Stimulated activated CD4-positive, alpha-beta T cell treated with anti-CD3 and anti-CD28 coated beads, Interleukin-4, amount 100 ng/mL, for 48 hours (primary cell): ENCODE data around the gene GPC3.
"Not testable (repeated sequence)": the region's sequence is repeated elsewhere in the genome, so short reads cannot be mapped to it uniquely, and the experiment has no call there.

ENCODE experiments used
- DNase-seq, 2 donors: peaks; one replicate each; pipeline ENCODE4 v3.0.0-alpha.2; 2020; ENCODE audit warnings: low read depth in 2 of 2

Gene GPC3

GRCh38 chrX:133646719-133647116, 338.7 kb downstream of the GPC3 start:
- DNase-seq: no peak

- DNase-seq: no peak
Measured at GRCh38 chrX:133645977-133646718, 339.2 kb downstream of the GPC3 start.

GRCh38 chrX:133645256-133645655, 340.1 kb downstream of the GPC3 start:
- DNase-seq: no peak

GRCh38 chrX:133640161-133641015, 345.0 kb downstream of the GPC3 start:
- no peak for DNase-seq

GRCh38 chrX:133639726-133640125, 345.7 kb downstream of the GPC3 start:
- no peak for DNase-seq

- no peak for DNase-seq
Measured at GRCh38 chrX:133638285-133638684, 347.1 kb downstream of the GPC3 start.

GRCh38 chrX:133637765-133638164, 347.6 kb downstream of the GPC3 start:
- no peak for DNase-seq

- no peak for DNase-seq
Measured at GRCh38 chrX:133636009-133636408, 349.4 kb downstream of the GPC3 start.

GRCh38 chrX:133634416-133634815, 351.0 kb downstream of the GPC3 start:
- no peak for DNase-seq

GRCh38 chrX:133633950-133634349, 351.4 kb downstream of the GPC3 start:
- DNase-seq: no peak

- no peak for DNase-seq
Measured at GRCh38 chrX:133633162-133633561, 352.2 kb downstream of the GPC3 start.

GRCh38 chrX:133630362-133630761, 355.0 kb downstream of the GPC3 start:
- no peak for DNase-seq

GRCh38 chrX:133627673-133628072, 357.7 kb downstream of the GPC3 start:
- no peak for DNase-seq

- DNase-seq: not testable (repeated sequence)
Measured at GRCh38 chrX:133621384-133621783, 364.0 kb downstream of the GPC3 start.

- DNase-seq: no peak
Measured at GRCh38 chrX:133611676-133612075, 373.7 kb downstream of the GPC3 start.

GRCh38 chrX:133610056-133610455, 375.3 kb downstream of the GPC3 start:
- no peak for DNase-seq

GRCh38 chrX:133609166-133609565, 376.2 kb downstream of the GPC3 start:
- no peak for DNase-seq

GRCh38 chrX:133608406-133608805, 377.0 kb downstream of the GPC3 start:
- no peak for DNase-seq

GRCh38 chrX:133607419-133608348, 377.7 kb downstream of the GPC3 start:
- no peak for DNase-seq

- no peak for DNase-seq
Measured at GRCh38 chrX:133606990-133607389, 378.4 kb downstream of the GPC3 start.

GRCh38 chrX:133604801-133605200, 380.6 kb downstream of the GPC3 start:
- DNase-seq: no peak

GRCh38 chrX:133602881-133603280, 382.5 kb downstream of the GPC3 start:
- no peak for DNase-seq
